ENCODE measurements around the gene SFMBT2.

DNA sequence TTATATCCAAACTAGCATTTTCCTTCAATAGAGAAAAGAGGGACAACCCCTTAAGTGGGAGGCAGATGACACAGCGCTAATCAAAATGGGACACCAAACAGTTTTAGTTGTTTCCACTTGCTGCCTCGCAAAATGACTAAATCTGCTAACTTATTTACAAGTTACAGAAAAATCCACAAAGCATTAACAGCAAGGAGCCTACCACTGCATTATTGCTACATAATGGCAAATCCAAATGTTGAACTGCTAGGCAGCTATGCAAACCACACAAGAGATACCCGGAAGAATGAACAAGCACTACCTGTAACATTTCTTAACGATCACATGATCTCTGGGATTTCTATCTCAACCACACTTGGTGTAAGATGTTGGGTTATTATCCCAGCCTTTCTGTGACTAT is 96.7 kb downstream of the SFMBT2 start:
- TF ChIP-seq, protein P1, sequence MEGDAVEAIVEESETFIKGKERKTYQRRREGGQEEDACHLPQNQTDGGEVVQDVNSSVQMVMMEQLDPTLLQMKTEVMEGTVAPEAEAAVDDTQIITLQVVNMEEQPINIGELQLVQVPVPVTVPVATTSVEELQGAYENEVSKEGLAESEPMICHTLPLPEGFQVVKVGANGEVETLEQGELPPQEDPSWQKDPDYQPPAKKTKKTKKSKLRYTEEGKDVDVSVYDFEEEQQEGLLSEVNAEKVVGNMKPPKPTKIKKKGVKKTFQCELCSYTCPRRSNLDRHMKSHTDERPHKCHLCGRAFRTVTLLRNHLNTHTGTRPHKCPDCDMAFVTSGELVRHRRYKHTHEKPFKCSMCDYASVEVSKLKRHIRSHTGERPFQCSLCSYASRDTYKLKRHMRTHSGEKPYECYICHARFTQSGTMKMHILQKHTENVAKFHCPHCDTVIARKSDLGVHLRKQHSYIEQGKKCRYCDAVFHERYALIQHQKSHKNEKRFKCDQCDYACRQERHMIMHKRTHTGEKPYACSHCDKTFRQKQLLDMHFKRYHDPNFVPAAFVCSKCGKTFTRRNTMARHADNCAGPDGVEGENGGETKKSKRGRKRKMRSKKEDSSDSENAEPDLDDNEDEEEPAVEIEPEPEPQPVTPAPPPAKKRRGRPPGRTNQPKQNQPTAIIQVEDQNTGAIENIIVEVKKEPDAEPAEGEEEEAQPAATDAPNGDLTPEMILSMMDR (IDR thresholded peaks at IDR 0.05): no peak
- TF ChIP-seq ZFX (IDR thresholded peaks at IDR 0.05; ENCODE audit: borderline replicate concordance): no peak
